ENCODE data around the gene QRFP. TPM values are rescaled to one million over a fixed set of nuclear protein-coding genes. Genes with fewer than 3 reads are reported as not detected.

Gene QRFP
- total and polyA plus RNA-seq, 2 of the 8 experiments (the other 6 are each of a cell fraction or from before 2014, with no cell fraction given): not detected

- Histone ChIP-seq H3K27ac (ENCODE audit: low read depth, low read length) (no peak overlapping the region), H4K20me1 (replicated peaks in 1 of 2; ENCODE audit: control insufficient read depth in 1 of 2, insufficient read depth in 2 of 2, low read length in 2 of 2) (peaks cover 2 to 3% of the 10 kb centered on the region in 2 experiments), H3K23me2 (ENCODE audit: low read depth, low read length) (peaks cover 11% of the 10 kb centered on the region; the same call in 1 of the 2 replicates), H3K18ac (ENCODE audit: extremely low read depth, low read length) (no peak overlapping the region), H3K23ac (ENCODE audit: insufficient read length) (no peak overlapping the region), H3K9me3 (ENCODE audit: insufficient read depth in 2 of 2, low read depth in 1 of 2, low read length in 1 of 2) (no peaks in the 10 kb centered on the region), H3K4ac (replicated peaks; ENCODE audit: insufficient read length, low read depth, low read length) (no peak overlapping the region), H4K8ac (ENCODE audit: extremely low read depth, insufficient read depth, low read length) (no peak overlapping the region), H3K79me1 (ENCODE audit: low read depth, low read length) (no peaks in the 10 kb centered on the region), H3K27me3 (replicated peaks in 1 of 4; ENCODE audit: control insufficient read depth in 3 of 4, extremely low read depth in 1 of 4, insufficient read depth in 3 of 4, low read length in 3 of 4) (peaks cover 9 to 33% (median 21%) of the 10 kb centered on the region in 4 experiments), H2BK12ac (ENCODE audit: low read depth, low read length) (no peak overlapping the region), H4K91ac (replicated peaks; ENCODE audit: insufficient read length, low read length) (no peak overlapping the region), H3K4me2 (ENCODE audit: insufficient read depth in 1 of 2, low read depth in 2 of 2, low read length in 2 of 2) (no peak overlapping the region), H2BK15ac (ENCODE audit: low read length) (no peak overlapping the region), H2BK5ac (ENCODE audit: low read depth, low read length) (no peak overlapping the region), H2BK20ac (ENCODE audit: low read length) (no peak overlapping the region), H3K56ac (replicated peaks; ENCODE audit: insufficient read length, low read depth, low read length) (no peak overlapping the region), H3K4me3 (ENCODE audit: extremely low read depth in 1 of 4, insufficient read depth in 2 of 4, low read depth in 3 of 4, low read length in 4 of 4) (no peak overlapping the region), H4K5ac (ENCODE audit: insufficient read length, low read depth, low read length) (no peak overlapping the region), H3K36me3 (ENCODE audit: control insufficient read depth in 2 of 4, insufficient read depth in 4 of 4, low read length in 3 of 4) (no peaks in the 10 kb centered on the region; a peak in 1 of 8 replicates), H3K79me2 (ENCODE audit: control insufficient read depth in 1 of 2, insufficient read depth in 2 of 2, low read length in 2 of 2) (no peaks in the 10 kb centered on the region), H3K9ac (replicated peaks in 1 of 4; ENCODE audit: extremely low read depth in 1 of 4, low read depth in 3 of 4, low read length in 3 of 4) (no peak overlapping the region; a peak in 2 of 7 replicates), H3K4me1 (replicated peaks in 1 of 4; ENCODE audit: control insufficient read depth in 3 of 4, insufficient read depth in 4 of 4, low read length in 3 of 4) (peaks cover 0 to 13% (median 6%) of the 10 kb centered on the region in 4 experiments; a peak in 5 of 7 replicates), H3K14ac (ENCODE audit: insufficient read length) (no peak overlapping the region), H2AK5ac (ENCODE audit: low read depth, low read length) (no peak overlapping the region), H2AFZ (ENCODE audit: low read length) (no peak overlapping the region), H2BK120ac (replicated peaks; ENCODE audit: low read depth, low read length) (no peak overlapping the region)
- DNase-seq (ENCODE audit: low read depth in 1 of 2, low spot score in 2 of 2): no peak
- POLR2A ChIA-PET (ENCODE audit: partially characterized antibody): interaction anchor here (0.7 to 1.3 kb wide), 2 partner anchors 10 to 54 kb away, joined by 3 read pairs; no protein-coding TSS in a partner anchor
- WGBS, 2 experiments (ENCODE audit: extremely low coverage in 1 of 2, insufficient coverage in 1 of 2, insufficient read length in 1 of 2, insufficient replicate concordance in 2 of 2, low coverage in 1 of 2, low lambda C conversion rate in 2 of 2, missing lambda C conversion rate in 1 of 2): 90% methylated on average over 13 of the region's 13 CpGs; no CpG with 5 or more reads in 1 of the 2 experiments
- no peak for FAIRE-seq
- CTCF ChIA-PET (ENCODE audit: partially characterized antibody): interaction anchor here (1.2 to 8.2 kb wide), 7 partner anchors 9 to 243 kb away, joined by 3 to 69 read pairs (median 7); no protein-coding TSS in a partner anchor
- TF ChIP-seq TAF7 (optimal IDR thresholded peaks at IDR 0.05; ENCODE audit: borderline replicate concordance, low read depth, low read length) (no peak), RAD21 (IDR thresholded peaks at IDR 0.05 in 1 of 2, conservative IDR thresholded peaks at IDR 0.05 in 1 of 2; ENCODE audit: low read depth in 2 of 2, low read length in 2 of 2) (no peak), BACH1 (IDR thresholded peaks at IDR 0.05; ENCODE audit: low read length) (no peak), POLR2AphosphoS5 (IDR thresholded peaks at IDR 0.05; ENCODE audit: low read depth, low read length) (no peak), GABPA (IDR thresholded peaks at IDR 0.05; ENCODE audit: borderline replicate concordance, insufficient read depth, low read length) (no peak), EZH2 (IDR thresholded peaks at IDR 0.05; ENCODE audit: low read depth, low read length, severe bottlenecking) (no peak), E2F6 (IDR thresholded peaks at IDR 0.05) (no peak), MAFK (IDR thresholded peaks at IDR 0.05; ENCODE audit: low read depth, low read length) (no peak), NANOG (IDR thresholded peaks at IDR 0.05; ENCODE audit: insufficient read depth, low read depth, low read length, poor library complexity, severe bottlenecking) (no peak)
These were observed 46.6 kb upstream of the QRFP start for GRCh38 chr9:130943221-130943620.

All from H1 (cell line).